Activated CD8-positive, alpha-beta T cell treated with anti-CD3 and anti-CD28 coated beads, Interleukin-2, amount 10 ng/mL, durations not matched to agents 7 days and 5 days (primary cell): ENCODE measurements around the gene LAPTM5. TPM values are rescaled to one million over a fixed set of nuclear protein-coding genes. Genes with fewer than 3 reads are reported as not detected.

Source experiments
- ATAC-seq: fragments of 150-1000 bp; cut with Tn5 transposase; one replicate; pipeline ENCODE4 v1.10.0; 2021; ENCODE audit warnings: moderate library complexity
- CTCF ChIA-PET: fragments of 350-600 bp; sonication (Branson Sonifier 250); formaldehyde crosslinking; loops from one replicate; lab custom pipeline; 2021; ENCODE audit warnings: antibody characterized with exemption; lab: Charles Lee
- POLR2A ChIA-PET: fragments of 350-600 bp; sonication (Branson Sonifier 250); formaldehyde crosslinking; loops from one replicate; lab custom pipeline; 2021; ENCODE audit warnings: antibody characterized with exemption; lab: Charles Lee
- DNase-seq: peaks from one replicate; pipeline ENCODE4 v3.0.0-alpha.2; 2020
- H3K27ac Mint-ChIP-seq: one replicate; pipeline ENCODE4 v1.8.0; 2021; ENCODE audit warnings: mild to moderate bottlenecking, mixed read lengths
- H3K27me3 Mint-ChIP-seq: one replicate; pipeline ENCODE4 v1.8.0; 2021; ENCODE audit warnings: low read depth, mixed read lengths
- H3K36me3 Mint-ChIP-seq: one replicate; pipeline ENCODE4 v1.8.0; 2021; ENCODE audit warnings: low read depth, mixed read lengths
- H3K4me1 Mint-ChIP-seq: one replicate; pipeline ENCODE4 v1.8.0; 2021; ENCODE audit warnings: low read depth, mixed read lengths
- H3K4me3 Mint-ChIP-seq: one replicate; pipeline ENCODE4 v1.8.0; 2021; ENCODE audit warnings: mild to moderate bottlenecking, mixed read lengths
- H3K9me3 Mint-ChIP-seq: one replicate; pipeline ENCODE4 v1.8.0; 2022; ENCODE audit warnings: mixed read lengths; ENCODE audit not compliant: insufficient read depth
- total RNA-seq, 2 experiments: library from RNA; stranded (reverse); gene quantifications; one replicate each; pipeline ENCODE4 v1.2.3, GENCODE V29; 2021

LAPTM5 gene
- total RNA-seq, 2 experiments from 2014 or later, result 407 to 413 TPM

- Mint-ChIP-seq H3K4me3 (peak overlapping the region; percentile 65), H3K27me3 (no peaks in the 10 kb centered on the region), H3K4me1 (peaks cover 99% of the 10 kb centered on the region), H3K36me3 (peaks cover 73% of the 10 kb centered on the region), H3K27ac (peak overlapping the region; percentile 89), H3K9me3 (no peaks in the 10 kb centered on the region)
- CTCF ChIA-PET, result interaction anchor here (2.9 to 5.4 kb wide), 5 partner anchors 10 to 33 kb away, joined by 24 to 103 read pairs (median 53); partner anchors contain the start of gene LAPTM5
- DNase-seq (no peak), ATAC-seq (no peak)
- POLR2A ChIA-PET, result interaction anchor here (16.2 kb wide), 1 partner anchor 14 kb away, joined by 290 read pairs; the partner anchor contains the start of gene LAPTM5
Observed at GRCh38 chr1:30745834-30746208, 11.8 kb downstream of the LAPTM5 start.

DNA sequence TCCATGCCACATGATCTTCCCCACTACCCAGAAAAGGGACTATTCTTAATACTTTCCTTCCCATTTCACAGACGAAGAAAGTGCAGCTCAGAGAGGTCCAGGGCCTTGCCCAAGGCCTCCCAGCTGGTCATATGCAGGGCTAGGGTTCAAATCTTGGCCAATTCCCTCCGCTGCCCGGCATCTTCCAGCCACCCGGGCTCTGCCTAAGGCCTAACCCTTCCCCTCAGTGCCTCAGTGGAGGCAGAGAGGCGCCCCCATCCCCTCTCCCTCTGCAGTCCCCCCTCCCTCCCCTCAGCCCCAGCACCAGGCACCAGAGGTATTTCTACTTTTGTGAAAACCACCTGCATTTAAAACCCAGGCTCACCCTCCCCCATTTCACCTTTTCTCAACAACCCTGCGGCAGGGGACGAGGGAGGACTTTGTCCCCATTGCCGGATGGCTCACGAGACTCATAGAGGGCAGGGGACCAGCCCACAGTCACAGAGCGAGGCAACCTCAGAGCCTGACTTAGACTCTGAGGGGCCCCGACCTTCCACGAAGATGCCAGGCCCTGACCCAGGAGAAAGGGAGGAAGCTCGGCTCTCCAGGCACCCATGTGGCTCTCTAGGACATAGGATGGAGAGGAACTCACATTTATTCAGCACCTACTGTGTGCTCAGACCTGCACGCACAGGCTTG lies 12.3 kb downstream of the LAPTM5 start:
- ATAC-seq (no peak), DNase-seq (no peak)
- H3K36me3 Mint-ChIP-seq, result peaks cover 78% of the 10 kb centered on the region
- ChIA-PET POLR2A (interaction anchor here (2.3 to 16.2 kb wide), 2 partner anchors 15 to 26 kb away, joined by 18 to 290 read pairs; partner anchors contain the start of gene LAPTM5), CTCF (interaction anchor here (1.2 to 5.4 kb wide), 8 partner anchors 10 to 37 kb away, joined by 4 to 103 read pairs (median 32); partner anchors contain the start of gene LAPTM5)
- peak overlapping the region; percentile 89 for H3K27ac Mint-ChIP-seq
- H3K4me1 Mint-ChIP-seq, result peaks cover 99% of the 10 kb centered on the region
- H3K4me3 Mint-ChIP-seq, result peak overlapping the region; percentile 65
- H3K9me3 Mint-ChIP-seq, result no peaks in the 10 kb centered on the region
- no peaks in the 10 kb centered on the region for H3K27me3 Mint-ChIP-seq

GRCh38 chr1:30744060-30744756 lies 13.4 kb downstream of the LAPTM5 start:
- Mint-ChIP-seq H3K9me3 (no peaks in the 10 kb centered on the region), H3K4me1 (peaks cover 98% of the 10 kb centered on the region), H3K36me3 (peaks cover 78% of the 10 kb centered on the region), H3K27ac (peak overlapping the region; percentile 89), H3K27me3 (no peaks in the 10 kb centered on the region), H3K4me3 (peak overlapping the region; percentile 65)
- peak; percentile 49 for ATAC-seq
- POLR2A ChIA-PET, result interaction anchor here (0.6 to 16.2 kb wide), 9 partner anchors 8 to 40 kb away, joined by 3 to 290 read pairs (median 4); partner anchors contain the start of gene LAPTM5
- CTCF ChIA-PET, result interaction anchor here (0.8 to 5.4 kb wide), 13 partner anchors 9 to 184 kb away, joined by 3 to 103 read pairs (median 14); partner anchors contain the start of gene LAPTM5
- peak; percentile 79 for DNase-seq

- no peaks in the 10 kb centered on the region for H3K27me3 Mint-ChIP-seq
- DNase-seq (peak; percentile 89), ATAC-seq (peak; percentile 77)
- ChIA-PET CTCF (interaction anchor here (0.8 to 5.4 kb wide), 12 partner anchors 8 to 185 kb away, joined by 3 to 103 read pairs (median 14); partner anchors contain the start of gene LAPTM5), POLR2A (interaction anchor here (0.6 to 16.2 kb wide), 8 partner anchors 9 to 40 kb away, joined by 3 to 290 read pairs (median 4); partner anchors contain the start of gene LAPTM5)
- peak overlapping the region; percentile 65 for H3K4me3 Mint-ChIP-seq
- peaks cover 98% of the 10 kb centered on the region for H3K4me1 Mint-ChIP-seq
- peaks cover 78% of the 10 kb centered on the region for H3K36me3 Mint-ChIP-seq
- H3K9me3 Mint-ChIP-seq, result no peaks in the 10 kb centered on the region
- peak overlapping the region; percentile 89 for H3K27ac Mint-ChIP-seq
Observed at GRCh38 chr1:30743584-30744059, 14.0 kb downstream of the LAPTM5 start.

DNA sequence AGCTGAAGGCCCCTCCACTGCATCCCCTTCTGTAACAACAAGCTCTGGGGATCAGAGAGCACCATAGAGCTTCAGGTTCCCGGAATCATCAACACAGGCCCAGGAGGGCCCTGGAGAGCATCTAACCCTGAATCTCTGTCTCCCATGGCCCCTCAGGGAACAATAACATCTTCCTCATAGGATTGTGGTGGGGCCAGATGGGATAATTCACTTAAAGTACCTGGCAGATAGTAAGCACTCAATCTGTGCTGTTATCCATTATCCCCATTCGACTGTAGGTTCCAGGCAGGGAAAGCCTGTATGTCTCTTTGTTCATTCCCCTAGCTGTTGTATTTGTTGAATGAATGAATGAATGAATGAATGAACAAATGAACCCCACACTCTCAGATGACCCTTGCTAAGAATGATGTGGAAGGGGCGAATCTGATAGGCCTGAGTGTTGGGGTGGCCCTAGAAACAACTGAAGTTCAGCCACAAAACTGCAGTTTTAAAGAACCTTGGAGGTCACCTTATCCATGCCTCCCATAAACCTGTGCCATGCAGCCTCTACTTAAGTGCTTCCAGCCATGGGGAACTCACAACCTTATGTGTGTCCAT lies 14.5 kb downstream of the LAPTM5 start:
- ATAC-seq (no peak), DNase-seq (no peak)
- Mint-ChIP-seq H3K27me3 (no peaks in the 10 kb centered on the region), H3K27ac (peak overlapping the region; percentile 89), H3K4me1 (peaks cover 98% of the 10 kb centered on the region), H3K4me3 (peak overlapping the region; percentile 65), H3K36me3 (peaks cover 78% of the 10 kb centered on the region), H3K9me3 (no peaks in the 10 kb centered on the region)
- CTCF ChIA-PET, result interaction anchor here (1.0 to 5.4 kb wide), 11 partner anchors 7 to 58 kb away, joined by 3 to 103 read pairs (median 15); partner anchors contain the start of gene LAPTM5
- POLR2A ChIA-PET, result interaction anchor here (1.4 to 16.2 kb wide), 5 partner anchors 11 to 29 kb away, joined by 4 to 290 read pairs (median 12); partner anchors contain the start of gene LAPTM5

GRCh38 chr1:30742300-30742962 lies 15.1 kb downstream of the LAPTM5 start:
- DNase-seq (no peak), ATAC-seq (no peak)
- H3K36me3 Mint-ChIP-seq, result peaks cover 78% of the 10 kb centered on the region
- no peak overlapping the region for H3K4me3 Mint-ChIP-seq
- H3K4me1 Mint-ChIP-seq, result peaks cover 98% of the 10 kb centered on the region
- POLR2A ChIA-PET, result interaction anchor here (1.7 to 16.2 kb wide), 4 partner anchors 10 to 24 kb away, joined by 3 to 290 read pairs (median 15); partner anchors contain the start of gene LAPTM5
- H3K27me3 Mint-ChIP-seq, result no peaks in the 10 kb centered on the region
- H3K27ac Mint-ChIP-seq, result peak overlapping the region; percentile 89
- no peaks in the 10 kb centered on the region for H3K9me3 Mint-ChIP-seq
- CTCF ChIA-PET, result interaction anchor here (2.5 to 5.4 kb wide), 5 partner anchors 13 to 37 kb away, joined by 14 to 103 read pairs (median 53); partner anchors contain the start of gene LAPTM5

DNA sequence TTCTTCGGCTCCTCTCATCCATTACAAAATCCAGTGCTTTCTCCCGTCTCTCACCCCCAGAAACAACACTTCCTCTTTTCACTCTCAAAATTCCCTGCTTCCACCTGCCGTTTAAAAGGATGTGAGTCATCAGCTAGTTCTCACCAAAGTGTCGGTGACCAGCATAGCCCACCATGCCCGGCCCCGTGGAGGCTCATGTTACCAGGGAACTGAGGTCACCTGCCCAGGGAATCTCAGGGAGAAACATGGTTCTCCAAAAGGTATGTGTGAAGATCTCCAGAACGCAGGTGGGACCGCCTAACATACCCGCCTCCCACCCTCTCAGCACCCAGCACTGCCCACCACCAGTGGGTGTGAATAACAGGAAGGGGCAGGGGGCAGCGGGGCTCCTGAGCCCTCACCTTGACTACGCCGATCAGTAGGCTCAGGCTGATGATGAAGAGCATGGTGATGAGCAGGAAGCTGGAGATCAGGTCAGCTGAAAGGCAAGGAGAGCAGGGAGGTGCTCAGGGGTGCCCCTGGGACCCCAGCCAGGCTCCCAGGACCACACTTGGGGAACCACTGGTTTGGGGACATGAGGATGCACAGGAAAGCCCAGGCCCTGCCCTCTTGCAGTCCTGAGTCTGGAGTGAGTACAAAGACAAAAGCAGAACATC lies 16.2 kb downstream of the LAPTM5 start:
- no peaks in the 10 kb centered on the region for H3K9me3 Mint-ChIP-seq
- H3K36me3 Mint-ChIP-seq, result peaks cover 78% of the 10 kb centered on the region
- H3K27ac Mint-ChIP-seq, result peak overlapping the region; percentile 78
- DNase-seq (no peak), ATAC-seq (no peak)
- H3K27me3 Mint-ChIP-seq, result no peaks in the 10 kb centered on the region
- peaks cover 96% of the 10 kb centered on the region for H3K4me1 Mint-ChIP-seq
- H3K4me3 Mint-ChIP-seq, result peak overlapping the region; percentile 26
- ChIA-PET CTCF (interaction anchor here (1.2 to 5.4 kb wide), 6 partner anchors 16 to 41 kb away, joined by 3 to 80 read pairs (median 6); partner anchors contain the start of gene LAPTM5), POLR2A (interaction anchor here (0.8 to 16.2 kb wide), 7 partner anchors 8 to 23 kb away, joined by 3 to 290 read pairs (median 3); partner anchors contain the start of gene LAPTM5)

- POLR2A ChIA-PET, result interaction anchor here (0.8 to 16.2 kb wide), 6 partner anchors 8 to 22 kb away, joined by 3 to 290 read pairs (median 3); partner anchors contain the start of gene LAPTM5
- Mint-ChIP-seq H3K9me3 (no peaks in the 10 kb centered on the region), H3K27ac (peak overlapping the region; percentile 78), H3K27me3 (no peaks in the 10 kb centered on the region), H3K4me3 (peak overlapping the region; percentile 26), H3K4me1 (peaks cover 90% of the 10 kb centered on the region), H3K36me3 (peaks cover 78% of the 10 kb centered on the region)
- DNase-seq (no peak), ATAC-seq (no peak)
- CTCF ChIA-PET, result interaction anchor here (1.2 to 1.5 kb wide), 5 partner anchors 16 to 42 kb away, joined by 3 to 7 read pairs (median 5); partner anchors contain the start of gene LAPTM5
Observed at GRCh38 chr1:30740251-30741238, 17.0 kb downstream of the LAPTM5 start.

DNA sequence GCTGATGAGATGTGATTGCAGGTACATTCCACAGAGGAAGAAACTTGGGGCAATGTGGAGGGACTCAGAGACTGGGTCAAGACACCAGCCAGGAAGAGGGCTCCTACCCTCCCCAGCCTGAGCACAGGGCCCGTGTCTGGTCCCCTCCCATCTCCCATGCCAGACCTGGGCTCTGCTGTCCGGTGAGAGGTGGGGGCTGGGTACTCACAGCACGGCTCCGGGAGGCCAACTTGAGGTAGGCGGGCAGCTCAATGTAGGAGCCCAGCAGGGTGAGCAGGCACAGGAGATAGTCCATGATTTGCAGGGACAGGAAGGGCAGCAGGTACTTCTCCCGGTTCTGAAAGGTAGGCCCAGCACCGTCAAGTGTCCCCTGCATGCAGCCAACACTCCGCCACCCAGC lies 18.0 kb downstream of the LAPTM5 start:
- Mint-ChIP-seq H3K36me3 (peaks cover 87% of the 10 kb centered on the region), H3K4me3 (no peak overlapping the region), H3K9me3 (no peaks in the 10 kb centered on the region), H3K27ac (peak overlapping the region; percentile 23), H3K4me1 (peaks cover 88% of the 10 kb centered on the region), H3K27me3 (no peaks in the 10 kb centered on the region)
- DNase-seq, result no peak
- ATAC-seq, result no peak
- ChIA-PET POLR2A (no interaction called here), CTCF (interaction anchor here (1.7 kb wide), 1 partner anchor 20 kb away, joined by 7 read pairs; no protein-coding TSS in a partner anchor)
